ENCODE data around the gene RUNX1.

RUNX1 gene

DNA sequence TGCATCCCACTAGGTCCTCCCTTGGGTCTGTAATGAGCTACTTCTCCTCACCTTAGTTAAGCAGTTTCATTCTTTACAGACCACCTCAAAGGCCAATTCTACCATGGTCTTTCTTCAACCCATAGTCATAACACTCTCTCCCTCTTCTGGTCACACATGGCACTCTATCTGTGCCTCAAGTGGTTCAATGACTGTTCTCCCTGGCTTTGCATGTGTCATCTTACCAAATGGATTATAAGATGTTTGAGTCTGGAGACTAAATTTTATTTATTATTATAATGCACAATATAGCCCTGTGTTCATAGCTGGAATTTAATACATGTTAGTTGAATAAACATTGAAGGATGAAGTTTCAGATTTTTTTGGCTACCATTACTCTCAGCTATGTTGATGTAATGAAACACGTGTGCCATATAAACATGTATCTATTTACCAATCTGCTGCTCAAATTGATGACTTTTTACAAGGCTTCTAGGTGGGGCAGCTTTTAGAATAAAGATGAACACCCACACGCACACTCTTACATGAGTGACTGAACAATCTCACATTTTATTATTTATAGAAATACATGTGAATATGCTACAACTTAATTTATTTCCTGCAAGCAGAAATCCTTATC, 102.1 kb downstream of the RUNX1 start:
- TF ChIP-seq GATA1 (IDR thresholded peaks at IDR 0.05; ENCODE audit: low read depth, low read length) (no peak), POLR2A (IDR thresholded peaks at IDR 0.05; ENCODE audit: low read length) (no peak)
- peak; percentile 18 to 22 for DNase-seq

DNA sequence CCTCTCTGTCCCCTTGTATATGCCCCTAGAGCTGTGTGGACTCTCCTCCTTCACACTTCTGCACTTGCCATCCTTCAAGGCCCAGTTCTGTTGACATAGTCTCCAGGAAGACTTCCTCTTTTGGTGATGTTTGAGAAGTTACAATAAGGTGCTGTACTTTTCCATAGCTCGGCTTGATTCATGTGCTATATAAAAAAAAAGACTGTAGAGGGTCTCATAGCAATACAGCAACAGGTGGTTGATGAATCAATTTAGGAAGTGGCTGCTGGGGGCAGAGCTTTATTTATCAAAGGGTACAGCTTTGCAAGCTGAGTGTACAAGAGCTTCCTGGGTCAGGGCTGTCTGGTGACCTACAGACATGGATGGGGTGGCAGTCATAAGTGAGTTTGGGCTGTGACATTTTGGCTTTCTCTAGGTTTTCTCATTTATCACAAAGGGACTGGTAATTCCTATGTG, 102.7 kb downstream of the RUNX1 start:
- no peak for TF ChIP-seq POLR2A (IDR thresholded peaks at IDR 0.05; ENCODE audit: low read length)
- no peak for TF ChIP-seq GATA1 (IDR thresholded peaks at IDR 0.05; ENCODE audit: low read depth, low read length)
- DNase-seq, result no peak

DNA sequence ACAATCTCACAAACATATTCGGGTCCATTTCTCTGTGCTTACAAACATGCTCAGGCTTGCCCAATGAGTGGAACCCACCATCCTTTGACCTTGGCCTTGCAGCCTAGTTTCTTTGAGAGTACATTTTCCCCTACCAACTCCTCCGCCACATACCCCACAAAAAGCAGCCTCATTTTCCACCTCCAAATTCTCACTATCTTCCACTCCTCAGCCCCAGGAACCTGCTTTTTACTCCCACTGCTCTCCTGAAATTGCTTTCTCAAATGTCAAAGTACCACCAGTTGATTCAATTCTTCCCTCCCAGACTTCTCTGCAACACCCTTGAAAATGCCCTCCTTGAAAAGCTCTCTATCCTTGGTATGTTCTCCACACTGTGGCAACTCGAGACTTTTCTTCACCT, 103.8 kb downstream of the RUNX1 start:
- no peak for DNase-seq
- TF ChIP-seq POLR2A (IDR thresholded peaks at IDR 0.05; ENCODE audit: low read length), result no peak

DNA sequence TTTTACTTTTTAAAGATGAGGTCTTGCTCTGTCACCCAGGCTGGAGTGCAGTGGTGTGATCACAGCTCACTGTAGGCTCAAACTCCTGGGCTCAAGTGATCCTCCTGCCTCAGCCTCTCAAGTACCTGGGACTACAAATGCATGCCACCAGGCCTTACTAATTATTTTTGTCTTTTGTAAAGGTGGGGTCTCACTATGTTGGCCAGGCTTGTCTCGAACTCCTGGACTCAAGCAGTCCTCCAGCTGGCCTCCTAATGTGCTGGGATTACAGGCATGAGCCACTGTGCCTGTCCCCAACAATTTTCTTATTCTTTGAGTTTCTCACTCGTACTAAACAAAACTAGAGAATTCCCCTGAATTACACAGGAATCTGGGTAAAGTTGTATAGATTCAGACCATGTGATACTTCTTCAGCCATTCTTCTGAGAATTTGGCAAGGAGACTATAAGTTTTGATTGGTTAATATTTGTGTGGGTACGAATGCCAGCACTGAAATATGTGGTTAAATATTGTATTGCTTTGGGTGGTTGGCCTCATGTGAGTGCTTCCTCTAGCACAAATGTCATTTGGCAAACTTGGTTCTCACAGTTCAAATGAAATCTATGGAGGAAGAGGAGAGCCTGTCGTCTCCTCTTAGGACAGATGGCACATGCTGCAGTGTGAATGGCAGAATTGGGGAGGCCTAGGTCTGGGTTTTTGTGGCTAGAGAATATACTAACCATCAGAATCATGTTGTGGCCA, 104.9 kb downstream of the RUNX1 start:
- no peak for DNase-seq
- no peak for TF ChIP-seq GATA1 (IDR thresholded peaks at IDR 0.05; ENCODE audit: low read depth, low read length)
- TF ChIP-seq POLR2A (IDR thresholded peaks at IDR 0.05; ENCODE audit: low read length), result no peak

DNA sequence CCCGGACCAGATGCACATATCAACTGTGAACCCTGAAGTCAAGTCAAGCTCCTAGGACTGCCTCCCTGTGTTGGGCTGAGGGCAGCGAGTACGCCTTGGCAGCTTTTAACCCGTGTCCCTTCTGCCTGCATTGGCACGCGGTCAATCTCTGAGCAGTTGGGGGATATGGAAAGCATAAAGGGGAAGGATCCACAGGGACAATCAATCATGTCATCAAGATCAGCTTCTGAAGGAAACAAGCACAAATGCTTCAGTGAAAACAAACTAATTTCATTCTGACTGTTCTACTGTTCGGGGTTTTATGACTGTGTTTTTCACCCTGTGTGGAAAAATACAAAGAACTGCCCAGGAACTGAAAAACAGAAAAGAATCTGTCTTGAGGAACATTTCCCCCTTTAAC, 106.2 kb downstream of the RUNX1 start:
- TF ChIP-seq GATA1 (IDR thresholded peaks at IDR 0.05; ENCODE audit: low read depth, low read length) (no peak), POLR2A (IDR thresholded peaks at IDR 0.05; ENCODE audit: low read length) (no peak)
- no peak for DNase-seq

DNA sequence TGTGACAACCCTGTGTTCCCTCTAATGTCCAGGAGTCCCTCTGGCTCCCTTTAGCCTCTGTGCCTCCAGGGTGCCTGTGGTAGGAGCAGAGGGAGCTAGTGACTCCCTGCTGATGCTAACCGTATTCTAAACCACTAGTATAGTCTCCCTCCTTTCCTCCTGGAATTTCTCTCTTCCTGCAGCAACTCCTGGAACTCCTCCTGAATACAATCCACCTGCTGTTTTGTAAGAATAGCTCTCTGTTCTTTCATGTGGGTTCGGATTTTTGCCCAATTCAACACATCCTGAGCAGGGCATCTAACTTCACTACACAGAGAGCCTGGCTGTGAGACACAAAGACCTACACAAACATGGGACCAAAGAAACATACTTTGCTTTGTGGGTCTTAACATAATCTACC, 107.9 kb downstream of the RUNX1 start:
- DNase-seq, result no peak
- no peak for TF ChIP-seq GATA1 (IDR thresholded peaks at IDR 0.05; ENCODE audit: low read depth, low read length)

DNA sequence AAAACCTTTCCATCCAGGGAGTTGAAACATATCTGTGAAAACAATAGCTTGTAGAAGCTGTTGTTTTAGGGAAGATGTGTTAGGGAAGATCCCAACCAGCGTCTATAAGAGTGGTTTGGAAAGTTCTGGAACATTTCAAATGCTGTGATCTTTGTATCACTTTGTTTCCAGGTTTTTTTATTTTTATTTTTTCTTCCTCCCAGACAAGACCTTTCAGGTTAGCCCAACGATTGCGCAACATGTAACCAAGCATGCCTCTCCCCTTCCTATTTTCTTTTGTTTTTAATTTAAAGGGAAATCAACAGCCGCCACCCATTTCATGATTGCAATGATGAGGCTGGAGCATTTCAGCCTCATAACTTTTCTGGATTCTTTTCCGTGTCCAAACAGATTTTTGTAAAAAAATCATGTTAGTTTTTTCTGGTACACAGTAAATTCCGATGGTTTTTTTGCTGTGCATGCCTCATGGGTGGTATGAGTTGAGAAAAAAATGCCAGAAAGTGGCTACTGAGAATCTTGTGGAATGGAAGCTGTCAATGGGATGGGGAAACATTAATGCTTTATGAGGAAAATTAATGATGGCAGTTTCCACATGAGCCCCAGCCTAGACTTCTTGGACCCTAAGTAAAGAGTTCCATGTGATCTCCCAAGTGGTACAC, 109.3 kb downstream of the RUNX1 start:
- TF ChIP-seq GATA1 (IDR thresholded peaks at IDR 0.05; ENCODE audit: low read depth, low read length) (no peak), POLR2A (IDR thresholded peaks at IDR 0.05; ENCODE audit: low read length) (no peak)

DNA sequence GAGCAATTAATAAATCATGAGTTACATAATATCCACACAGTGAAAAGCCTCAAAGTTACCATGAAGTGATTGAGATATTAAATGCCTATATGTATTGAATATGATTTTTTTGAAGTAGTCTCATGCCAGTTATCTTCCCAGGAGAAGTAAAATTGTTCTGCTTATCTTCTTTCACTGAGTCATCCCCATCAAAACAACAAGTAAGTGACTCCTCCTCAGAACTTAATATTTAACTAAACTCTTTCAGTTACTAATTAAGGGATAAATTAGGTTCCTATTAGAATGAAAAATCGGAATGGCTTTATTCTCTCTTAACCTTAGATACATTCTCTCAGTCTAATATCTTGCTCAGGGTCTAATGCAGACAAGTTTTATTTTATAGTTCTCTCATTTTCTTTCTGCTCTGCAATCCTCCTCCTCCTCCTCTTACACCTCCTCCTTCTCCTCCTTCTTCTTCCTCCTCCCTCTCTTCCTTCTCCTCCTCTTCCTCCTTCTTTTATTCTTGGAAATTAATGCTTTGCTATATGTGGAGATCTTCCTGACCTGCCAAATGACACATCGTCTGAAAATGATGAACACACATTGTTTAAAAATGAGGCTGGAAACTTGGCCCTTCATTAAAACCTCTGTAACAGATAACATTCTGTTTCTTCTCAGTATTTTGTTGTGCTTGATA, 110.9 kb downstream of the RUNX1 start:
- TF ChIP-seq GATA1 (IDR thresholded peaks at IDR 0.05; ENCODE audit: low read depth, low read length), result no peak
- peak; percentile 53 to 57 for DNase-seq

More for the DNA sequence above, 109.3 kb downstream of the RUNX1 start:
- DNase-seq, result peak in 1 of 2 experiments; percentile 14

DNA sequence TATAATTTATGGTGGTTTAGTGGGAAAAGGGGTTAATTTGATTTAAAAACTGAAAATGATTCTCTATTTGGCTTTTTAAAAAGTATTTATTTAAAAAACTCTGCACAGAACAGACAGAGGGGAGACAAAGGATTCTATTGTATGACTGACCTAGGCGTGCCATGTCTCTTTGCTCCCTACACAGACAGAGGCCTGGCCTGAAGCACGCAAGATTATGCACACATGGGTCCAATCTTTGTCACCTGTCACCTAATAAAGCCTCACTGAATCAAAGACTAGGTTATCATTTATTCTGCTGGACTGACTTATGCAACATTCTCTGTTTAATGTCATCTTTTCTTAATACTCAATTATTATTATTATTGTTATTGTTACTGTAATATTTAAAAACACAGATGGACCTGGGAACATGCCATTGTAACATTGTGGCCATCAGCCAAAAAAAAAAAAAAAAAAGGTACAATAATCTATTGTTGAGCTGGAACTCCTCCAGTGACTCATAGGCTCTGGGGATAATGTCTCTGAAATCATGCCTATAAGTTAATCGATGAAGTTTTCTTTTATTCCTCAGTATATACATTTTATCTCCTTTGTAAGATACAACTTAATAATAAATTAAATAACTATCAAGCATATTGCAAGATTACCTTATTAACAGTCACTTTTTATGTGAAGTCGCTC, 112.1 kb downstream of the RUNX1 start:
- DNase-seq, result no peak
- TF ChIP-seq POLR2A (IDR thresholded peaks at IDR 0.05; ENCODE audit: low read length) (no peak), GATA1 (IDR thresholded peaks at IDR 0.05; ENCODE audit: low read depth, low read length) (no peak)

DNA sequence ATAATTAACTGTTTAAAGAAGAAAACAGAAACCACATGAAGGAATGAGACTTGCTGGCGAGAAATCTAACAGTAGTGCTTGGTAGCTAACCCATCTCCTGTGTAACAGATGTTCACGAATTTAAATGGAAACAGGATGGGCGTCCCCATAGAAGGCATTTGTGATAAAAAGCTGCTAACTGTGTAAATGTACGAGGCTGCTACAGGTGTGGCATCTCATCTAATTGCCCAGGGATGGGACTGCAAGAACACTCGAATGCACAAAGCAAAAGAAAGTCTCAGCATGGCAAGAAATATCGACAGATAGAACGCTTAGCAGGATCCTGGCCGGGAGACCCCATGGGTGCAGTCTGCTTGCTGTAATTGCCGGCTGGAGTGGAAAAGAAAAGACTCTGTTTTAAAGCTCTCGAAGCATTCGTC, 112.7 kb downstream of the RUNX1 start:
- TF ChIP-seq GATA1 (IDR thresholded peaks at IDR 0.05; ENCODE audit: low read depth, low read length), result no peak
- TF ChIP-seq POLR2A (IDR thresholded peaks at IDR 0.05; ENCODE audit: low read length), result no peak
- DNase-seq, result peak; percentile 20 to 21

DNA sequence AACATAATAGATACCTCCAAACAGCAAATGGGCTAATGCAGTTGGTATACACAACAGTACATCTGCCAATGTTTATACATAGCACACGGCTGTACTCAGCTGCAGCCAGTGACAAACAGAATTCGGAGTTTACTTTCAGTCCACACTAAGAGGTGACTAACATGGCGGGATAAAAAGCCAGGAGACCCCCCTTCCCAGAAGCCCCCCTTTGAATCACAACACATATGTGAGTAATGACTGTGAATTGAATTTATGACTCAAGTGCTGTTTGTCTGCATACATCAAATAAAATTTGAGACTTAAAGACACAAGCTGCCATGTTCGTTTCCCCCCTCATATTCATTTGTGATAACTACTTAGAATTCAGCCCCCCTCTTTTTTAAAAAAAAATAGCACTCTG, 113.2 kb downstream of the RUNX1 start:
- no peak for TF ChIP-seq POLR2A (IDR thresholded peaks at IDR 0.05; ENCODE audit: low read length)
- TF ChIP-seq GATA1 (IDR thresholded peaks at IDR 0.05; ENCODE audit: low read depth, low read length), result no peak
- no peak for DNase-seq

DNA sequence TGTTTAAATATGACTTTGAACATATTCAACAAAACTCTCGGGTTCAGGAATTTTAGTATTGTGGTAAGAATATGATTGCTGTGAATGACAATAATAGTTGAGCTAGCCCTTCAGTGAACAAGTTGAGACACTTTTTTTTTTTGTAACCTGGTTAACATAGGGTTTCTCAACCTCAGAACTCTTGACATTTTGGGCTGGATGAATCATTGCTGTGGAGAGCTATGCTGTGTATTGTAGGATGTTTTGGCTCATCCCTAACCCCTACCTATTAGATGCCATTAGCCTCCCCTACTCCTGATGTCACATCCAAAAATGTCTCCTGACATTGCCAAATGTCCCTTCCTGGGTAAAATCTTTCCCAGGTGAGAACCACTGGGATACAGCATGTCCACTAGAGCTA, 113.7 kb downstream of the RUNX1 start:
- DNase-seq, result no peak

DNA sequence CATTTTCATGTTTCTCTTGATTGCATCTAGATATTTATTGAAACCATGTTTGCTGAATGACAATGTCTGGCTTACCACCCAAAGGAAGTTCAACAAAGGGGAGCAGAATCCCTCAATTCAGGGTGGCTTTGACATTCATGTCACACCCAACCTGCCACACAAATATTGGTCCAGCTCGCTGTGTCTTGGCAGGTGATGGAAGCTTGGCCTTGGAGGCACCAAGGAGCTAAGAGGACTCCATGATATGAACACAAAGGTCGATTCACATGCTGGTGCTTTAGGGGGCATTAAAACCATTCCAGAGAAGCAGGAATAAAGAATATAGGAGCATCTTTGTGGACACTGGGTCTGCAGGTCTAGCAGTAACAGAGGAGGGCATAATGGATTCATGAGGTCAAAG, 114.8 kb downstream of the RUNX1 start:
- peak; percentile 30 to 42 for DNase-seq

More for the DNA sequence above, 113.7 kb downstream of the RUNX1 start:
- TF ChIP-seq POLR2A (IDR thresholded peaks at IDR 0.05; ENCODE audit: low read length), result no peak
- no peak for TF ChIP-seq GATA1 (IDR thresholded peaks at IDR 0.05; ENCODE audit: low read depth, low read length)

More for the DNA sequence above, 114.8 kb downstream of the RUNX1 start:
- TF ChIP-seq GATA1 (IDR thresholded peaks at IDR 0.05; ENCODE audit: low read depth, low read length) (no peak), POLR2A (IDR thresholded peaks at IDR 0.05; ENCODE audit: low read length) (no peak)

Data from erythroblast (primary cell).